AG04449 (cell line): ENCODE results near the gene PLCE1.

Source experiments
- CTCF ChIA-PET: fragments of 350-600 bp; formaldehyde crosslinking; extraction: SDS; loops from one replicate; lab custom pipeline; 2021; ENCODE audit warnings: antibody characterized with exemption; lab: Yijun Ruan, JAX
- POLR2A ChIA-PET: fragments of 400-600, 350-600 bp; formaldehyde crosslinking; extraction: SDS; loops from one replicate; lab custom pipeline; 2020; ENCODE audit warnings: antibody characterized with exemption, inconsistent platforms; lab: Yijun Ruan, JAX
- DNase-seq: peaks from one replicate; pipeline ENCODE4 v3.0.0-alpha.2; 2010; ENCODE audit warnings: low read depth, low spot score
- H3K4me3 ChIP-seq: 2 replicates; pipeline ENCODE4 v1.5.1; 2011; ENCODE audit warnings: low read depth, mild to moderate bottlenecking, control low read depth, low read length
- TF ChIP-seq, protein P1 (sequence below): IDR thresholded peaks from one replicate; pipeline ENCODE4 v1.5.1; 2011; ENCODE audit warnings: mild to moderate bottlenecking, moderate library complexity, low read length, control low read depth, inconsistent platforms; ENCODE audit not compliant: insufficient read depth; ENCODE audit errors: missing control alignments

PLCE1 gene

DNA sequence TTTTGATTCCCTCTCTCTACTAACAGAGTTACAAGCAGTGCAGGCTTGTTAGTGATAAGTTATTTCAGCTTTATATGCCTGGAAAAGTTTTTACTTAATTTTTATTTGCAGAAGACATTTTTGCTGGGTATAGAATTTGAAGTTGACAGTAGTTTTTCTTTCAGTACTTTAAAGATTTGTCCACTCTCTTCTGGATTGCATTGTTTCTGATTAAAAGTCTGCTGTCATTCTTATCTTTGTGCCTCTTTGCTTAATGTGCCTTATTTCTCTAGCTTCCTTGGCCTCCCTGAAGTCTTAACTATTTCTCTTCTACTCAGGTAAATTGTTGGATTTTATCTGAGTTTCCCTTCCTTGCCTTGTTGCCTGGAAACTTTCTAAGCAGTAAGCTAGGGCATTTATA lies 36.2 kb downstream of the PLCE1 start:
- CTCF ChIA-PET = interaction anchor here (1.2 kb wide), 1 partner anchor 8 kb away, joined by 3 read pairs; no protein-coding TSS in a partner anchor
- no peak overlapping the region for H3K4me3 ChIP-seq
- no peak for DNase-seq
- POLR2A ChIA-PET = no interaction called here
- TF ChIP-seq, protein P1, sequence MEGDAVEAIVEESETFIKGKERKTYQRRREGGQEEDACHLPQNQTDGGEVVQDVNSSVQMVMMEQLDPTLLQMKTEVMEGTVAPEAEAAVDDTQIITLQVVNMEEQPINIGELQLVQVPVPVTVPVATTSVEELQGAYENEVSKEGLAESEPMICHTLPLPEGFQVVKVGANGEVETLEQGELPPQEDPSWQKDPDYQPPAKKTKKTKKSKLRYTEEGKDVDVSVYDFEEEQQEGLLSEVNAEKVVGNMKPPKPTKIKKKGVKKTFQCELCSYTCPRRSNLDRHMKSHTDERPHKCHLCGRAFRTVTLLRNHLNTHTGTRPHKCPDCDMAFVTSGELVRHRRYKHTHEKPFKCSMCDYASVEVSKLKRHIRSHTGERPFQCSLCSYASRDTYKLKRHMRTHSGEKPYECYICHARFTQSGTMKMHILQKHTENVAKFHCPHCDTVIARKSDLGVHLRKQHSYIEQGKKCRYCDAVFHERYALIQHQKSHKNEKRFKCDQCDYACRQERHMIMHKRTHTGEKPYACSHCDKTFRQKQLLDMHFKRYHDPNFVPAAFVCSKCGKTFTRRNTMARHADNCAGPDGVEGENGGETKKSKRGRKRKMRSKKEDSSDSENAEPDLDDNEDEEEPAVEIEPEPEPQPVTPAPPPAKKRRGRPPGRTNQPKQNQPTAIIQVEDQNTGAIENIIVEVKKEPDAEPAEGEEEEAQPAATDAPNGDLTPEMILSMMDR = no peak

DNA sequence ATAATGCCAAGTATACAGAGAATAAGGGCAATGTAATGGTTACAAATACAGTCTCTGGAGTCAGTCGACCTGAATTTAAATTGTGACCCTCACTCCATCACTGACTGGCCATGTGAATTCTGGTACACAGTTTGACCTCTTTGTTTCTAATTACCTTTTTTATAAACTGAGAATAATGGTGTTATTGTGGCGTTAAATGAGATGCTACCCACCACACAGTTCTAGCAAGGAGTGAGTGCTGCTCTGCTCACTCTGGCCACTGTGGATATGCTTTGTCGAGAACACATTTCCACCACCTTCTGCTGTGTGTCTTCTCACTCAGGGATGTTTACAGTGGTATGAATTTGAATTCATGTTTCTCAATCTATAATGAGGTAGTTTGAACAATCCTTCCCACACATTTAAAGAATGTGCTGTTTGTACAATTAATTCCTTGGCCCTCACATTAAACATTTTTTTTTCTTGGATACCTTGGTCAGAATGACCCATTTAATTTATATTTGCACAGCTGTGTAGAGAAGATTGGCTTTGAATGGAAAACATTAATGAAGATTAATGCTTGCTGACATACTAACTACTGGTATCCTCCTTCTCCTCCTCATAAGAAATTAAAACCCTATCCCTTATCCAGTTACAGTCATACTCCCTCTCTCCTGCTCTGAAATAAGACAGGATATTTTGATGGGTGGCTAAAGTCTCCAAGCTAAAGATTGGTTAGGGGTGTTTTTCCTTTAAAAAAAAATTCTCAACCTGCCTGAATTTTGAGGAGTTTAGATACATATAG lies 42.4 kb downstream of the PLCE1 start:
- ChIA-PET POLR2A (no interaction called here), CTCF (interaction anchor here (1.6 kb wide), 1 partner anchor 20 kb away, joined by 3 read pairs; no protein-coding TSS in a partner anchor)
- no peak for DNase-seq
- no peak overlapping the region for H3K4me3 ChIP-seq
- TF ChIP-seq, protein P1 = no peak

DNA sequence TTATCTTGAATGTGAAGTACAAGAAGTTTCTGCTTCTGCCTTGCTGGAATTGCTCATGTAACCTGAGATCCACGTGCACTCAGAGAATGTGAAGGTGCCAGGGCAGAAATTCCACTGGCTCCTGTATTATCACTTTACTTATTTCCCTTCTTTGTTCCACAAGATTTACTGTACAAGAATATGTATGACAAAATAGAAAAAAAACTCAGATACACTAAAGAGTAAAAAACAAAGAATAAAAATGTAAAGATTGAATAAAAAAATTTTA lies 43.0 kb downstream of the PLCE1 start:
- DNase-seq = no peak
- TF ChIP-seq, protein P1 = no peak
- ChIA-PET CTCF (interaction anchor here (1.6 kb wide), 1 partner anchor 21 kb away, joined by 3 read pairs; no protein-coding TSS in a partner anchor), POLR2A (no interaction called here)
- no peak overlapping the region for H3K4me3 ChIP-seq

DNA sequence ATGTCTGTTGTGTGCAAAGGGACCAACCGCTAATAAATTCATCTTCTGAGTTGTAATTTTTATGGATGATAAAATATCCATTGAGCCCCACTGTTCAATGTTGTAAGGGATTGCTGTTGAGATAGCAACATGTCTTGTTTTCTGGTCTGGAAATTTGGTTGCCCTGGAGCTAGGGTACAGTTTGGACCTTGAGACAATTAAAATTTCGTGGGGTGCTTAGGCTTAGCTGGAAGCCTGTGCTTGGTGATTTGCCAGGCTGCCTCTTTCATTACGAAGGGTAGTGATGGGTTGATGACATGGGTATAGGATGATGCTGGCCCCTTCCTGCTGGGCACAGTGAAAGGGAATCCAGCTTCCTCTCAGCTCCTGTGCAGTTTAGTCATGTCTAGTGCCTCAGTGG lies 43.6 kb downstream of the PLCE1 start:
- no peak overlapping the region for H3K4me3 ChIP-seq
- POLR2A ChIA-PET = no interaction called here
- CTCF ChIA-PET = interaction anchor here (1.1 to 1.6 kb wide), 2 partner anchors 21 to 407 kb away, joined by 3 read pairs; no protein-coding TSS in a partner anchor
- no peak for DNase-seq
- TF ChIP-seq, protein P1 = no peak

DNA sequence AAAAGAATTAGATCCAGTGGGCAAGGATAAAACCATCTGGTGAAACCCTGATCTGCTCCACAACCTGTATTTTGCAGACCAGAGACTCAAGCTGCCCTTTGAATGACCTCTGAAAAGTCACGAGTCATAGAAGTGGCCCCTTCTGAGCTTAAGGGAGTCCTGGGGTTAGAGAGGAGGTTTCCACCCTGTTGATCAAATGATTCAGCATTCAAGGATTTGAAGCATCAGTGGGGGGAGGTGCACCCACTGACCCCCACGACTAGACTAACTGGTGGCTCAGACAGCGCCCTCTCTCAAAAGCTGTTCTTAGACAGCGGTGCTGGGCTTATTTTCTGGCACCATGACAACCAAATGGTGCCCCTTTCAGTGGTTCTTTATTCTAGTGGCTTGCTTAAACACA lies 44.3 kb downstream of the PLCE1 start:
- TF ChIP-seq, protein P1 = no peak
- no peak overlapping the region for H3K4me3 ChIP-seq
- ChIA-PET POLR2A (no interaction called here), CTCF (interaction anchor here (0.8 to 1.6 kb wide), 3 partner anchors 9 to 406 kb away, joined by 3 read pairs; no protein-coding TSS in a partner anchor)
- no peak for DNase-seq

DNA sequence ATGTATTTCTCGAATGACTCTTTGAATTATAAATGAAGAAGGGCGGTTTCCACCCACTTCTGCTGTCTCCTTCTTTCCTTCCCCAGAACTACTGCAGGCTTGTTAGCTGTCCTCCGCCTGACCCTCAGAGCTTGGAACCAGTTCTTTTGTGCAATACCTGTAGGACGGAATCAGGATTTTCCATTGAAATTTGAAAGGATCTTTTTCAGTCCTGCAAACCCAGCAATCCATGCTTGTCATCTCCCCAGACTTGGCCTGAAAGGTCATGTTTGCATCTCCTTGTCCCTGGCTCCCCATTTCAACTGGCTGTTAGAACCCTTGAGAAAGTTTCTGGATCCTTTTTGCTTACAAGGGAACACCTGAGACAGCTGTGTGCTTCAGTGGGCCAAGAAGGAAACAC lies 47.5 kb downstream of the PLCE1 start:
- H3K4me3 ChIP-seq = no peak overlapping the region
- POLR2A ChIA-PET = no interaction called here
- no peak for DNase-seq
- TF ChIP-seq, protein P1 = no peak
- CTCF ChIA-PET = interaction anchor here (0.7 to 2.0 kb wide), 3 partner anchors 35 to 279 kb away, joined by 3 to 7 read pairs (median 4); no protein-coding TSS in a partner anchor
